Endodermal cell (in vitro differentiated cells): ENCODE results near the gene SIRT3. TPM values are rescaled to one million over a fixed set of nuclear protein-coding genes. Genes with fewer than 3 reads are reported as not detected.

Source experiments
- DNase-seq: peaks from one replicate; pipeline ENCODE4 v3.0.0-alpha.2; 2017
- H3K27ac ChIP-seq: 2 replicates; pipeline ENCODE4 v1.5.1; 2013; ENCODE audit warnings: mild to moderate bottlenecking, low read depth, low read length, moderate library complexity
- H3K27me3 ChIP-seq: 2 replicates; pipeline ENCODE4 v1.6.1; 2013; ENCODE audit warnings: mild to moderate bottlenecking, low read length, moderate library complexity; ENCODE audit not compliant: insufficient read depth, control insufficient read depth, poor library complexity, severe bottlenecking
- H3K36me3 ChIP-seq: 2 replicates; pipeline ENCODE4 v1.7.0; 2013; ENCODE audit warnings: mild to moderate bottlenecking, low read length, moderate library complexity; ENCODE audit not compliant: control insufficient read depth, insufficient read depth
- H3K4me1 ChIP-seq: one replicate; pipeline ENCODE4 v1.7.0; 2013; ENCODE audit warnings: low read length; ENCODE audit not compliant: control insufficient read depth, insufficient read depth
- H3K4me3 ChIP-seq: 2 replicates; pipeline ENCODE4 v1.5.1; 2013; ENCODE audit warnings: mild to moderate bottlenecking, low read length, moderate library complexity
- H3K9ac ChIP-seq: 2 replicates; pipeline ENCODE4 v1.6.1; 2013; ENCODE audit warnings: mild to moderate bottlenecking, low read length, moderate library complexity; ENCODE audit not compliant: poor library complexity, severe bottlenecking; ENCODE audit errors: extremely low read depth
- H3K9me3 ChIP-seq: 2 replicates; pipeline ENCODE4 v1.6.1; 2013; ENCODE audit warnings: mild to moderate bottlenecking, low read length, moderate library complexity; ENCODE audit not compliant: control insufficient read depth
- H3K27ac Mint-ChIP-seq: 2 replicates; pipeline ENCODE4 v1.8.0; 2020; ENCODE audit warnings: mixed read lengths
- H3K27me3 Mint-ChIP-seq: 2 replicates; pipeline ENCODE4 v1.8.0; 2021; ENCODE audit warnings: mild to moderate bottlenecking, mixed read lengths; ENCODE audit not compliant: insufficient read depth
- H3K36me3 Mint-ChIP-seq: 2 replicates; pipeline ENCODE4 v1.8.0; 2020; ENCODE audit warnings: low read depth, mixed read lengths
- H3K4me1 Mint-ChIP-seq: 2 replicates; pipeline ENCODE4 v1.8.0; 2020; ENCODE audit warnings: mixed read lengths
- H3K4me3 Mint-ChIP-seq: 2 replicates; pipeline ENCODE4 v1.8.0; 2020; ENCODE audit warnings: mild to moderate bottlenecking, moderate library complexity, mixed read lengths
- H3K9me3 Mint-ChIP-seq: 2 replicates; pipeline ENCODE4 v1.8.0; 2020; ENCODE audit warnings: mild to moderate bottlenecking, mixed read lengths
- WGBS, 2 experiments: methylation state at CpG; one replicate each; pipeline versions ENCODE4 v1.1.5 to v1.1.7; 2013; ENCODE audit warnings: missing lambda C conversion rate in 2 of 2, mixed read lengths in 1 of 2; ENCODE audit not compliant: insufficient coverage in 1 of 2, insufficient read length in 1 of 2; 5-methylcytosine and 5-hydroxymethylcytosine counted together
- total RNA-seq, 2 donors: library from RNA; stranded (reverse); fragmentation: NEBNext Ultra II Directional in 1 of 2; extraction: Animal tissue kit (Norgen Biotek cat#: 25700) in 1 of 2; gene quantifications; 2 replicates in 1 of 2; 3 replicates in 1 of 2; pipeline ENCODE4 v1.2.1, GENCODE V29; 2021
- TF ChIP-seq, protein P1 (sequence below): fragments of 200-600 bp; sonication (generic); conservative IDR thresholded peaks from 2 replicates; pipeline ENCODE4 v1.5.0; 2021; ENCODE audit warnings: antibody characterized with exemption, mild to moderate bottlenecking

The SIRT3 gene
- total RNA-seq, 2 donors from 2014 or later = 18.1 to 28.6 TPM

GRCh38 chr11:205221-206001 lies 30.7 kb downstream of the SIRT3 start:
- peaks cover 35% of the 10 kb centered on the region for H3K4me1 Mint-ChIP-seq
- no peak overlapping the region for H3K27ac ChIP-seq

GRCh38 chr11:204587-205109 lies 31.5 kb downstream of the SIRT3 start:
- Histone ChIP-seq H3K4me3 (no peak overlapping the region), H3K9me3 (no peaks in the 10 kb centered on the region), H3K9ac (no peak overlapping the region), H3K4me1 (peaks cover 33% of the 10 kb centered on the region), H3K27me3 (no peaks in the 10 kb centered on the region), H3K27ac (no peak overlapping the region), H3K36me3 (peaks cover 31% of the 10 kb centered on the region)
- H3K9me3 Mint-ChIP-seq = no peaks in the 10 kb centered on the region
- TF ChIP-seq, protein P1, sequence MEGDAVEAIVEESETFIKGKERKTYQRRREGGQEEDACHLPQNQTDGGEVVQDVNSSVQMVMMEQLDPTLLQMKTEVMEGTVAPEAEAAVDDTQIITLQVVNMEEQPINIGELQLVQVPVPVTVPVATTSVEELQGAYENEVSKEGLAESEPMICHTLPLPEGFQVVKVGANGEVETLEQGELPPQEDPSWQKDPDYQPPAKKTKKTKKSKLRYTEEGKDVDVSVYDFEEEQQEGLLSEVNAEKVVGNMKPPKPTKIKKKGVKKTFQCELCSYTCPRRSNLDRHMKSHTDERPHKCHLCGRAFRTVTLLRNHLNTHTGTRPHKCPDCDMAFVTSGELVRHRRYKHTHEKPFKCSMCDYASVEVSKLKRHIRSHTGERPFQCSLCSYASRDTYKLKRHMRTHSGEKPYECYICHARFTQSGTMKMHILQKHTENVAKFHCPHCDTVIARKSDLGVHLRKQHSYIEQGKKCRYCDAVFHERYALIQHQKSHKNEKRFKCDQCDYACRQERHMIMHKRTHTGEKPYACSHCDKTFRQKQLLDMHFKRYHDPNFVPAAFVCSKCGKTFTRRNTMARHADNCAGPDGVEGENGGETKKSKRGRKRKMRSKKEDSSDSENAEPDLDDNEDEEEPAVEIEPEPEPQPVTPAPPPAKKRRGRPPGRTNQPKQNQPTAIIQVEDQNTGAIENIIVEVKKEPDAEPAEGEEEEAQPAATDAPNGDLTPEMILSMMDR = no peak
- H3K36me3 Mint-ChIP-seq = peaks cover 31% of the 10 kb centered on the region
- 85 to 92% methylated on average over 4 to 11 of the region's 12 CpGs for WGBS, 2 experiments
- H3K27ac Mint-ChIP-seq = no peak overlapping the region
- peak; percentile 21 for DNase-seq
- no peak overlapping the region for H3K4me3 Mint-ChIP-seq
- no peaks in the 10 kb centered on the region for H3K27me3 Mint-ChIP-seq
- peaks cover 29% of the 10 kb centered on the region for H3K4me1 Mint-ChIP-seq

More at GRCh38 chr11:205221-206001, 30.7 kb downstream of the SIRT3 start:
- Mint-ChIP-seq H3K27ac (no peak overlapping the region), H3K27me3 (no peaks in the 10 kb centered on the region), H3K36me3 (peaks cover 38% of the 10 kb centered on the region), H3K4me3 (peak overlapping the region; percentile 98), H3K9me3 (no peaks in the 10 kb centered on the region)
- TF ChIP-seq, protein P1 = no peak
- no peaks in the 10 kb centered on the region for H3K27me3 ChIP-seq
- 95 to 97% methylated on average over 9 to 16 of the region's 16 CpGs for WGBS, 2 experiments
- H3K36me3 ChIP-seq = peaks cover 38% of the 10 kb centered on the region
- peak overlapping the region; percentile 99 for H3K4me3 ChIP-seq
- DNase-seq = peak; percentile 29
- H3K4me1 ChIP-seq = peaks cover 41% of the 10 kb centered on the region
- H3K9ac ChIP-seq = no peak overlapping the region
- no peaks in the 10 kb centered on the region for H3K9me3 ChIP-seq

DNA sequence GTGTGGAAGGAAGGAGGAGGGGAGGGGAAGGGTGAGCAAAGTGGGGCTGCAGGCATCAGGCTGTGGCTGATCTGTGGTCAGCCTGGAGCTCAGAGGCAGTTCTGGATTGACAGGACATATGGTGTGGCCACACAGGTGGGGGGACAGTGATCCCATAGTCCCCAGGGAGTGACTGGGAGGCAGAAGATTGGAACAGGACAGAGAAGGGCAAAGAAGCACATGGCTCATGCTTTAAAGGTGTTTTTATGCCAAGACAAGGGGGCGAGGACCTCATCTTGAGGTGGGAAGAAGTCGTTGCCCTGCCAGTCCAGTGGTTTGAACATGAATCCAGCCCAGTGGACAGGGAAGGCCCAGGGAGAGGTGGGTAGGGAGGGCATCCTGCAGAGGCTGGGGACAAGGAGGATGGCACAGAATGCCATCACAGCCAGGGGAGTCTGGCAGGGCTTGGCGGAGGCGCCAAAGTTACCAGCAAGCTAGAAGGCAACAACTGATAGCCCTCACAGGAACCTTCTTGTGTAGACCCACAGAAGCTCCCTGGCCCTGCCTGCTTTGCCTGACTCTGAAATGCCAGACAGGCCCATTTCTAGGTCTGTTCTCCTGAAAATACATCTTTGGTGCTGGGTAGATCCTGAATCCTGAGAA lies 32.1 kb downstream of the SIRT3 start:
- H3K4me1 ChIP-seq = peaks cover 28% of the 10 kb centered on the region
- Mint-ChIP-seq H3K27me3 (no peaks in the 10 kb centered on the region), H3K36me3 (peaks cover 28% of the 10 kb centered on the region), H3K9me3 (no peaks in the 10 kb centered on the region), H3K27ac (peak overlapping the region; percentile 28), H3K4me3 (no peak overlapping the region), H3K4me1 (peaks cover 25% of the 10 kb centered on the region)
- H3K27me3 ChIP-seq = no peaks in the 10 kb centered on the region
- no peak overlapping the region for H3K4me3 ChIP-seq
- H3K36me3 ChIP-seq = peaks cover 27% of the 10 kb centered on the region
- 96 to 98% methylated on average over 4 of the region's 4 CpGs for WGBS, 2 experiments
- peak; percentile 12 for DNase-seq
- TF ChIP-seq, protein P1 = no peak
- no peak overlapping the region for H3K9ac ChIP-seq
- no peak overlapping the region for H3K27ac ChIP-seq
- no peaks in the 10 kb centered on the region for H3K9me3 ChIP-seq
